Activated CD4-positive, alpha-beta T cell treated with anti-CD3 and anti-CD28 coated beads, Interleukin-2, amount 50 U/mL, for 24 hours (primary cell): Measurements from ENCODE around the gene BUB1.
"Not testable (repeated sequence)": the region's sequence is repeated elsewhere in the genome, so short reads cannot be mapped to it uniquely, and the experiment has no call there.

Experiments
- DNase-seq, 2 donors: peaks; one replicate each; pipeline ENCODE4 v3.0.0-alpha.2; 2020; ENCODE audit warnings: low read depth in 1 of 2, low spot score in 1 of 2

Gene BUB1

GRCh38 chr2:110605057-110605456 lies 72.8 kb downstream of the BUB1 start:
- DNase-seq = not testable (repeated sequence)

GRCh38 chr2:110603917-110604591 lies 73.8 kb downstream of the BUB1 start:
- not testable (repeated sequence) for DNase-seq

GRCh38 chr2:110602139-110602538 lies 75.7 kb downstream of the BUB1 start:
- DNase-seq = not testable (repeated sequence)

GRCh38 chr2:110591973-110592372 lies 85.9 kb downstream of the BUB1 start:
- DNase-seq = not testable (repeated sequence)

DNA sequence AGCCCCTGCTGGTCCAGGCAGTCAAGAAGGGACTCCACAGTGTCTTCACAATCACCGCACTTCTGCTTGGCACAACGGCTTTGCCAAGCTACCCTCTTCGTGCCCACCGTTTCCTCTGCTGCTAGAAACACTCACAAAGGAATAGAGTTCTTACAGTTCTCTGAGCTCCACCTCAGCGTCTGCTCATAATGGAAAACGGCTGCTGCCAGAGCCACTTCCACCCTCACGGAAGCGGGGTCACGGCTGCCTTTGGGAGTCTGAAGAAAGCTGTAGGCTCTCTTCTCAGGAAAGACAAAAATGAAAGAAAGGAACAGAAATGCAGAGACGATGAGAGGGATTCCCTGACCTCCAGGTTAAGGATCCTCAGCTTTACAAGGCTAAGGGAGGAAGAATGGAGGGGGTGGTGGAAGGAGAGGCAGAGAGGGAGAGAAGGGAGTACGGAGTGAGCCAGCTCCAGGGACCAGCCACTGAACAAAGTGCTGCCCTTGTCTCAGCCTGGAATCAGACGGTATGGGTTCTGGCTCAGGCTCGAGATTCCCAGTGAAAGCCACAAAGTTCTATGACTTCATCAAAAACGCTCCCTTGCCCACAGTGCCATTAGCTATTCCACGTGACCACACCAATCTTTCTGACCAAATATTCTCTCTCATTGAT lies 88.1 kb downstream of the BUB1 start:
- DNase-seq = not testable (repeated sequence)

DNA sequence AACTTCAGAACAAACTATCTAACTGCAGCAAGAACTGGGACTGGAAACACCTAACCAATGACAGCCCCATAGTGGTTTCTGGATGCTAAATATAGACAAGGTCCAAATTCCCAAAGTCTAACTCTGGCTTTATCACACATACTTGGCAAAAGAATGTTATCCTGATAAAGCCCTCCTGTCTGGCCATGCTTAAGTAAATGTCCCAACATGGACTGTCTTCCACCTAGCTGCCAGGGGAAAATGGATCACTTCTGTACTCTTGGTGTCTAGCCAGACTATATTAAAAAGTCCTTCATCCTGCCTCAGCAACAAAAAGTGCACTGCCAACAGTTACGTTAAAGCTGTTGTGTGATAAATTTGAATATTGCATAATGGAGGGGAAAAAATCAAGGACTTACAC lies 89.3 kb downstream of the BUB1 start:
- not testable (repeated sequence) for DNase-seq
